ENCODE measurements around the gene RBPJL.

- TF ChIP-seq CTCF (IDR thresholded peaks at IDR 0.05) (no peak), POLR2A (IDR thresholded peaks at IDR 0.05) (no peak)
Observed at GRCh38 chr20:45339799-45340198, 33.2 kb downstream of the RBPJL start.

All from uterus (tissue), 2 donors.